Astrocyte of the spinal cord (primary cell): ENCODE results near the gene HOXB9.

ENCODE experiments used
- DNase-seq: peaks from one replicate; pipeline ENCODE4 v3.0.0; 2011; ENCODE audit warnings: low read depth, low spot score
- H3K4me3 ChIP-seq: 2 replicates; pipeline ENCODE4 v1.5.1; 2011; ENCODE audit warnings: low read depth, mild to moderate bottlenecking, low read length, moderate library complexity
- in situ Hi-C: cut with HindIII; loops from 2 replicates; pipeline ENCODE4 v1.10.0; 2017; ENCODE audit warnings: low sequenced_read_pairs
- TF ChIP-seq, protein P1 (sequence below): IDR thresholded peaks from 2 replicates; pipeline ENCODE4 v1.5.1; 2012; ENCODE audit warnings: low read depth, mild to moderate bottlenecking, low read length, inconsistent platforms

The HOXB9 gene

DNA sequence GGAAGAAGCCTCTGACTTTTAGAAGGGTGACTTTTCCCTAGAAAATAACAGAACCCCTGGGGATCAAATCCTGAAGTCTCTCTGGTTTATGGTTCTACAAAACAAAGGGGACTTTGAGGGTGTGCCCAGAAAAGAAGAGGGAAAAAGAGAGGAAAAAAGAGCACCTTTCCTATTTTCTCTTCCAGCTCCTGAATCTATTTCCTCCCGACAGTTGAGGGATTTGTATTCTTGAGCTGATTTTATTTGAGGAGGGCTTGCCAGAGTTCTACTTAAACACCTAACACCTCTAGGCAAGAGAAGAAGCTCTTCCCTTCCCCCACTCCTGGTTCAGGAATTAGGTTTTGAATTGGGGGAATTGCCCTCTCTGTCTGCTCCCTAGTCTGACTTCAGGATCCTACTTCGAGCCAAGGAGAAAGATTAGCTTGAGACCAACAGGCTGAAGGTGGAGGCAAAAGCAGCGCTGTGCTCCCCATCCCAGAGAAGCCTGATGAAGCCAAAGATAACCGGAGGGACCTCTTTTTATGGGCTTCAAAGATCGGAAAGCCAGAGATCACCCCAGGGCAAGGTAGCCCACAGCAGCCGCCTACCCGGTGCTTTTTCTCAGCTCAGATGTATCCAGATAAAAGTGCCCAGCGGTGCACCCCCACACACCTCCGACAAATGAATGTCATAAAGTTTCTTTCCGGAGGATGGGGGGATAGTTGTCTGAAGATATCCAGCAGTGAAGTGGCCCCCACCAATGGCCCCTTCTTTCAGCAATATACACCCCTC, 36.9 kb downstream of the HOXB9 start:
- DNase-seq: no peak
- in situ Hi-C loops: no loop called here
- H3K4me3 ChIP-seq: peak overlapping the region; percentile 77
- TF ChIP-seq, protein P1, sequence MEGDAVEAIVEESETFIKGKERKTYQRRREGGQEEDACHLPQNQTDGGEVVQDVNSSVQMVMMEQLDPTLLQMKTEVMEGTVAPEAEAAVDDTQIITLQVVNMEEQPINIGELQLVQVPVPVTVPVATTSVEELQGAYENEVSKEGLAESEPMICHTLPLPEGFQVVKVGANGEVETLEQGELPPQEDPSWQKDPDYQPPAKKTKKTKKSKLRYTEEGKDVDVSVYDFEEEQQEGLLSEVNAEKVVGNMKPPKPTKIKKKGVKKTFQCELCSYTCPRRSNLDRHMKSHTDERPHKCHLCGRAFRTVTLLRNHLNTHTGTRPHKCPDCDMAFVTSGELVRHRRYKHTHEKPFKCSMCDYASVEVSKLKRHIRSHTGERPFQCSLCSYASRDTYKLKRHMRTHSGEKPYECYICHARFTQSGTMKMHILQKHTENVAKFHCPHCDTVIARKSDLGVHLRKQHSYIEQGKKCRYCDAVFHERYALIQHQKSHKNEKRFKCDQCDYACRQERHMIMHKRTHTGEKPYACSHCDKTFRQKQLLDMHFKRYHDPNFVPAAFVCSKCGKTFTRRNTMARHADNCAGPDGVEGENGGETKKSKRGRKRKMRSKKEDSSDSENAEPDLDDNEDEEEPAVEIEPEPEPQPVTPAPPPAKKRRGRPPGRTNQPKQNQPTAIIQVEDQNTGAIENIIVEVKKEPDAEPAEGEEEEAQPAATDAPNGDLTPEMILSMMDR: no peak

DNA sequence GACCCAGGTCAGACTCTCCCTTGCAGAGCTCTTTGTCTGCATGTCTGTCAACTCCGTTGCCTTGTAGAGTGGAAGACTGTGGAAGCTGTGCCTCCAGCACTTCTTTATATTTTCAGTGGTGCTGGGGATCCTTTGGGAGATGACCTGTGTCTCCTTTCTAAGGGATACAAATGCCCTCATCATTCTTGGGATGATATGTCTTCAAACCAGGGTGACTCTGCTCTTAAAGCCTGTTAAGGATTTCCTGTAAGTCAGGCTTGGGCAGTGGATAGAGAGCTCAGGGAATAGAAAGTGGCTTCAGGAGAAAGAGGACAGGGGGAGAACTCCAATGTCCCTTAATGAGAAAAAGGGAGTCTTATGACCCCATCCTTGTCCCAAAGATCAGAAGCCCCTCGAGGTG, 37.6 kb downstream of the HOXB9 start:
- no peak for DNase-seq
- peak overlapping the region; percentile 77 for H3K4me3 ChIP-seq
- in situ Hi-C loops: no loop called here
- TF ChIP-seq, protein P1: no peak

DNA sequence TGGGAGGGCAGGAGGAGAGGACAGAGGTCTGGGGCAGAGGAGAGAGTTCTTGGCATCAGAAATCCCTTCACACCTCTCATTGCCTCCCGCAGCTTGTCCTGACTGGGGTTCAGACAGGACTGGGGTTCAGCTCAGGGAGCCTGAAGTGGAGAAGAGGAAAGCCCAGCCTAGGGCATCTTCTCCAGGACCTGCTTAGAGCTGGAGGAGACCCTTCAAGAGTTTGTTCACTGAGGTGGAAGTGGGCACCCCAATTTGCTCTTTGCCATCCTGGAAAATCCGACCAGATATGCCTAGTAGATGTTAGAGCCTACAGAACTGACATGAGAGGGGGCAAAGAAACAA, 38.1 kb downstream of the HOXB9 start:
- no peak for DNase-seq
- in situ Hi-C loops: no loop called here
- peak overlapping the region; percentile 77 for H3K4me3 ChIP-seq
- TF ChIP-seq, protein P1: no peak

DNA sequence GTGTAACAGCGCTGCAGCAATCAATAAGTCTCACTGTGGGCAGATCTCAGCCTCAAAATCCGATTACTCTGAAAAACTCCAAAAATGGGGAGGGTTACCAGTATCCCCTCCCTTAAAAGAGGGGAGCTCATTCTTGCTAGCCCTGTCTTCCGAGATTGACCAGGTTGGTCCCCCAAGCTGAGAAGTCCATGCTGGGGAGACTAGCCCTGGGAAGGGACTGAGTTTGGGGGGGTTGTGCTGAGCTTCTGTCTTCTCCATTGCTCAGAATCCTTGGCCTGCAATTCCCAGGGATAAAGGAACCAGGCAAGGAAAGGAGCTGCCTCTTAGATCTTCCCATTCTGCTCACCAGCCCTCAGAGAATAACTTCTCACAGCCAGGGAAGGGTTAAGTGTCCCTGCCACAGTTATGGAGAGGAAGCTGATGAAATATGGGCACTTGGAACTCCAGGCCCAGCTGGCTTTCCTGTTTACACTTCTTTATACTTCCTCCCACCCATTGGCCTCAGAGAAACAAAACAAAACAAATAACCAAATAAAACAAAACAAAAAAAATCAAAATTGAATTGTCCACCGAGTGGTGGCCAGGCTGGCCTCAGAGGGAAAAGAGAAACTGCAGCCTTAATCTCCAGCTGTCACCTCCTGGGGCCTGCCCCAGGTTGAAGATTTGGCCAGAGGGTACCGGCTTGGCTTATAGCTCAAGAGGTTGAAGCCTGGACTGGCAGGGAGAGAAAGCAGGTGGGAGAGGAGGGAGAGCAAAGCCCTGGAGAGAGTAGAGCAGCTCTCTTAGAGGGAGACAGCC, 38.7 kb downstream of the HOXB9 start:
- H3K4me3 ChIP-seq: peak overlapping the region; percentile 77
- DNase-seq: no peak
- TF ChIP-seq, protein P1: no peak
- in situ Hi-C loops: no loop called here

DNA sequence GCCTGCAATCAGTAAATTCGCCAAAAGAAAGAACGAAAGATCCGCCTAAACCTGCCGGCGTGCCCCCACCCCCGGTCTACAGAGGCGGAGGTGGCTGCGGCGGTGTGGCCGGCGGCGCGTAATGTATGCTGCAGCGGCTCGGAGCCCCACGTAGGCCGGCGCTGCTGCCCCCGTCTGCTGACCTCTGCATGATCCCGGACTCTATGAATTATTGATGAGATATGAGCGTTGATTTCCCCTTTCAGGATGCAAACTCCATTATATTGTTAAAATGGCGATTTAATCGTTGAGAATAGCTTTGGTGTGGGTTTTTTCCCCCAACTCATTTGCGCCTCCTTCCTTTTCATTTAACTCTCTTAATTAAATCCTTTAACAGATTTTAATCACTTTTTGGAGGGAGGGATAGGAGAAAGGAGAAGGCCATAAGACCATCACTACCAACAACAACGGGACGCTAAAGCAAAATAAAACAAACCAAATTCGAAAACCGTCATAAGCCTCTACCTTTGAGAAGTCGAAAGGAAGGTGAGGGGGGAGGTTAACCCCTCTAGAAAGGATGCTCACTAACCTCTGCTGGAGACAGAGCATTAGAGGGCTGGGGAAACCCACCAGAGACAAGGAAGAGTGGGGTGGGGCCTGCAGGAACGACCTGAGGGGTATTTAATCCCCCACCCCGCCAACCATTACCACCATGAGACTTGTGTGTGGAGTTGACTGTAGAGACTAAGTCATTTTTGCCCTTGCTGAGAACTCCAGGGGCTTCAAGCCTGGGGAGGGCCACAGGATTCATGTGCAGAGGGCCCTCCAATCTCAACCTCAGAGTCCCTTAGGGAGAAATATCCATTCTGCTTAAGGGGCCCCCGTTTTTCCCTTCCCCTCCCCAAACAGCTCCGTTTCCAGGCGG, 39.6 kb downstream of the HOXB9 start:
- in situ Hi-C loops: no loop called here
- peak overlapping the region; percentile 77 for H3K4me3 ChIP-seq
- no peak for DNase-seq
- TF ChIP-seq, protein P1: no peak

DNA sequence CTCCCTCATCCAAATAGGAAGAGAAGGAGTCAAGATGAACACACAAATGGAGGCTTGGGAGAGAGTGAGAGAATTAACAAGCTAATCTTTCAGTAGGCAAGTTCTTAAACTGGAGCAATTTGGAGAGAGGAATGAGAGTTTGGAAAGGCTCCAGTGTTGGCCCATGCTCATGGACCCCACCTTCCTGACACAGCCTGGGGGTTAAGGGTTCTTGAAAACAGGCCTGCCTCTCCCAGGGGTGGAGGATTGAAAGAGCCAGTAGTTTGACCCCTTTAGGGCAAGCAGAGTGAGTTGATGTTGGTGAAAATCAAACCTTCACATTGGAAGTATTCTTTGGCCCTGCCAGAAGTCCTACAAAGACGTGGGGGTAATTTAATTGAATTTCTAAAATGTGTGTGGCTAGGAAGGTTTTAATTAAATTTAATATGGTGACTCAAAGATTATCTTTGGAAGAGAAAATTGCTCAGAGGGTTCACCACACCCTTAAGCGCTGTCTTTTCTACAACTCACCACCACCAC, 41.9 kb downstream of the HOXB9 start:
- H3K4me3 ChIP-seq: peak overlapping the region; percentile 77
- in situ Hi-C loops: no loop called here
- no peak for DNase-seq
- TF ChIP-seq, protein P1: no peak
